Lower lobe of right lung (tissue), 2 donors: ENCODE results near the gene SAMSN1. TPM values are rescaled to one million over a fixed set of nuclear protein-coding genes. Genes with fewer than 3 reads are reported as not detected.
A peak's percentile ranks its signal among the peaks of the same experiment; 100 is the strongest.

Experiments used
- ATAC-seq, 2 donors: fragments of 200-7000 bp; cut with Tn5 transposase; one replicate each; pipeline ENCODE4 v1.9.1; 2020 to 2022; ENCODE audit warnings: mild to moderate bottlenecking in 2 of 2, moderate library complexity in 2 of 2
- DNase-seq: peaks from one replicate; pipeline ENCODE4 v3.0.0-alpha.2; 2020
- H3K27ac ChIP-seq: fragments of 200-600 bp; one replicate; pipeline ENCODE4 v1.8.0; 2022
- H3K27me3 ChIP-seq: fragments of 200-600 bp; one replicate; pipeline ENCODE4 v1.8.0; 2022; ENCODE audit warnings: low read depth
- H3K36me3 ChIP-seq: fragments of 200-600 bp; one replicate; pipeline ENCODE4 v1.8.0; 2022; ENCODE audit warnings: mild to moderate bottlenecking
- H3K4me1 ChIP-seq: fragments of 200-600 bp; one replicate; pipeline ENCODE4 v1.8.0; 2022
- H3K4me3 ChIP-seq: fragments of 200-600 bp; one replicate; pipeline ENCODE4 v1.8.0; 2022; ENCODE audit warnings: mild to moderate bottlenecking
- H3K9me3 ChIP-seq: fragments of 200-600 bp; one replicate; pipeline ENCODE4 v1.8.0; 2022
- intact Hi-C: fragments of 100-400 bp; cut with DNase I; formaldehyde crosslinking; loops from one replicate; pipeline ENCODE4 v1.11.0; 2022
- total RNA-seq: library from RNA; stranded (reverse); fragmentation: NEBNext Ultra II Directional; extraction: Animal tissue kit (Norgen Biotek cat#: 25700); gene quantifications from one replicate; pipeline ENCODE4 v1.2.1, GENCODE V29; 2021
- TF ChIP-seq, protein P1 (sequence below): fragments of 200-600 bp; IDR thresholded peaks from one replicate; pipeline ENCODE4 v1.8.0; 2022; ENCODE audit warnings: antibody characterized with exemption, mild to moderate bottlenecking
- donor health status: DM: no; HTN: yes; CAD: no; lungs with severe emphysema.

SAMSN1 gene
- total RNA-seq, 1 donor from 2014 or later: 21.5 TPM

- H3K9me3 ChIP-seq: no peaks in the 10 kb centered on the region
- no peak overlapping the region for H3K27ac ChIP-seq
- H3K4me3 ChIP-seq: no peak overlapping the region
- no peaks in the 10 kb centered on the region for H3K4me1 ChIP-seq
- DNase-seq (no peak), ATAC-seq (no peak)
- intact Hi-C loops: no loop called here
- TF ChIP-seq, protein P1, sequence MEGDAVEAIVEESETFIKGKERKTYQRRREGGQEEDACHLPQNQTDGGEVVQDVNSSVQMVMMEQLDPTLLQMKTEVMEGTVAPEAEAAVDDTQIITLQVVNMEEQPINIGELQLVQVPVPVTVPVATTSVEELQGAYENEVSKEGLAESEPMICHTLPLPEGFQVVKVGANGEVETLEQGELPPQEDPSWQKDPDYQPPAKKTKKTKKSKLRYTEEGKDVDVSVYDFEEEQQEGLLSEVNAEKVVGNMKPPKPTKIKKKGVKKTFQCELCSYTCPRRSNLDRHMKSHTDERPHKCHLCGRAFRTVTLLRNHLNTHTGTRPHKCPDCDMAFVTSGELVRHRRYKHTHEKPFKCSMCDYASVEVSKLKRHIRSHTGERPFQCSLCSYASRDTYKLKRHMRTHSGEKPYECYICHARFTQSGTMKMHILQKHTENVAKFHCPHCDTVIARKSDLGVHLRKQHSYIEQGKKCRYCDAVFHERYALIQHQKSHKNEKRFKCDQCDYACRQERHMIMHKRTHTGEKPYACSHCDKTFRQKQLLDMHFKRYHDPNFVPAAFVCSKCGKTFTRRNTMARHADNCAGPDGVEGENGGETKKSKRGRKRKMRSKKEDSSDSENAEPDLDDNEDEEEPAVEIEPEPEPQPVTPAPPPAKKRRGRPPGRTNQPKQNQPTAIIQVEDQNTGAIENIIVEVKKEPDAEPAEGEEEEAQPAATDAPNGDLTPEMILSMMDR: no peak
- H3K27me3 ChIP-seq: no peaks in the 10 kb centered on the region
- H3K36me3 ChIP-seq: no peaks in the 10 kb centered on the region
Measured at GRCh38 chr21:14454016-14455009, 91.8 kb downstream of the SAMSN1 start.

GRCh38 chr21:14453339-14454015 lies 92.6 kb downstream of the SAMSN1 start:
- Histone ChIP-seq H3K36me3 (no peaks in the 10 kb centered on the region), H3K27me3 (no peaks in the 10 kb centered on the region), H3K4me1 (no peaks in the 10 kb centered on the region), H3K27ac (no peak overlapping the region), H3K4me3 (no peak overlapping the region), H3K9me3 (no peaks in the 10 kb centered on the region)
- intact Hi-C loops: no loop called here
- DNase-seq (no peak), ATAC-seq (peak in 1 of 2 donors; percentile 43)
- TF ChIP-seq, protein P1: no peak

DNA sequence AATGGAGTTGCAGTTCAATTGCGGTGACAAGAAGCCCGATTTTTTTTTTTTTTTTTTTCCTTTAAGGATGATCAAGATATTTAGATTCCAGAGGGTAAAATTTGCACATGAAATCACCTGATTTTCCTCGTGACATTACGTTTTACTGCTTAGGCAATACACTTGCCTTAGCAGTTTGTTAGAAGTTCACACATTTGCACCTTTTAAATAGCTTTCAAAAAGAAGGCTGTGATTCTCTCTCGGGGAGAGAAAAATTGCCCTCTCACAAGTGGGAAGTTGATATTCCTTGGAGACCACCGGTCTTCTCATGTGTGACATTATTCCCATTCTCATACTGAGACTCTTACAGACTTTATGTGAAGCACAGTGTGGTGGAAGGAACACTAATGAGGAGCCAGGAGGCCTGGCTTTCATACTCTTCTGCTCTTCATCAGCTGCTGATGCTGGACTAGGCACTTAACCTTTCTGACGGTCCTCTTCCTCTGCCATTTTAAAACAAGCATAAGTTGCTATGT lies 93.3 kb downstream of the SAMSN1 start:
- Histone ChIP-seq H3K4me1 (no peaks in the 10 kb centered on the region), H3K4me3 (no peak overlapping the region), H3K27ac (no peak overlapping the region), H3K36me3 (no peaks in the 10 kb centered on the region), H3K27me3 (no peaks in the 10 kb centered on the region), H3K9me3 (no peaks in the 10 kb centered on the region)
- intact Hi-C loops: no loop called here
- TF ChIP-seq, protein P1: no peak
- ATAC-seq (no peak), DNase-seq (no peak)

GRCh38 chr21:14452031-14452726 lies 93.9 kb downstream of the SAMSN1 start:
- no peaks in the 10 kb centered on the region for H3K4me1 ChIP-seq
- no peaks in the 10 kb centered on the region for H3K36me3 ChIP-seq
- ATAC-seq: no peak
- no peak for DNase-seq
- H3K4me3 ChIP-seq: no peak overlapping the region
- intact Hi-C loops: no loop called here
- H3K27ac ChIP-seq: no peak overlapping the region
- TF ChIP-seq, protein P1: no peak
- H3K27me3 ChIP-seq: no peaks in the 10 kb centered on the region
- H3K9me3 ChIP-seq: no peaks in the 10 kb centered on the region

- Histone ChIP-seq H3K9me3 (no peaks in the 10 kb centered on the region), H3K4me3 (no peak overlapping the region), H3K27ac (no peak overlapping the region), H3K27me3 (no peaks in the 10 kb centered on the region), H3K36me3 (no peaks in the 10 kb centered on the region), H3K4me1 (no peaks in the 10 kb centered on the region)
- intact Hi-C loops: no loop called here
- TF ChIP-seq, protein P1: no peak
- ATAC-seq (no peak), DNase-seq (no peak)
Measured at GRCh38 chr21:14451546-14451945, 94.6 kb downstream of the SAMSN1 start.
